Hair follicular keratinocyte (primary cell): ENCODE measurements around the gene COPS9. TPM values are rescaled to one million over a fixed set of nuclear protein-coding genes. Genes with fewer than 3 reads are reported as not detected.

Experiments used
- total RNA-seq: library from RNA; depleted of rRNA; stranded (reverse); fragments of >200 nt; gene quantifications from 2 replicates; pipeline ENCODE4 v1.2.3, GENCODE V29; 2015

The COPS9 gene
- total RNA-seq, result 193 and 292 TPM in 2 replicates

DNA sequence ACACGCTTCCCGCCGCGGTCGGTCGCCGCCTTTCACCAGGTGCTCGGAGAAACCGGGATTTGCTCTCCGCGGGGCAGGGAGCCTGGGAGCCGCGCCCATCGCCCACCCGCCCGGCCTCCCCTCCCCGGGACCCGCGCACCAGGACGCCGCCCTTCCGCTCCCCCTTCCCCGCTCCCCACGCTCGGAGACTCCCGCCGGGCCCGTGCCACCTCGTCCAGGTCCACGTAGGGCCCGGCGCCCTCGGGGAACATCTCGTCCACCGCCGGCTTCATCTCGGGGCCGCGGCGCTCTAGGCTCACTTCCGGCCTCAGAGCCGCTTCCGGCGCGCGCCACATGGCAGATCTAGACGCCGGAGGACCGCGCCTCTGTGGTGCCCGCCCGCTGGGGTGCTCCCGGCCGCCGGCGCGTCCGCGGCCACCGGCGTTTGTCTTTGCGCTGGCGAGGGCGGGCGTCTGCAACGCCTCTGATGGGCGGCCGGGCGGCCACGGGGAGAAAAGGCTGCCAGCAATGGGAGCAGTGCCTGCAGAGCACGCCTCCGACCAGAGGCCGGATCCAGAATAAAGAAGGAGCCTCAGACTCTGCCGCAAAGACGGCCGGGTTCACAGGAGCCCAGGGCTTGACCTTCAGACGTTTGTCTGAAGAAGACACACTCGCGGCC, at the start of gene COPS9:
COPS9 (minus strand) TSS at position 293 of the 658 bp plus-strand sequence; CDS start at position 272, 21 bp downstream.

GRCh38 chr2:240140511-240140910, 4.4 kb upstream of the COPS9 start, which contains the start of gene OTOS:
Gene OTOS, minus strand, starts transcription at chr2:240140658. Its CDS starts 332 bp downstream, at chr2:240140326.

Other genes starting within 250 kb of the COPS9 start
- 147 and 160 TPM in 2 replicates for gene NDUFA10, start 111.0 kb downstream of the COPS9 start, total RNA-seq
- gene OR6B2, start 105.9 kb downstream of the COPS9 start, total RNA-seq, result not detected in 2 replicates
- gene OR6B3, start 82.8 kb downstream of the COPS9 start, total RNA-seq, result not detected in 2 replicates
- gene OTOS, start 4.4 kb upstream of the COPS9 start, total RNA-seq, result not detected in 2 replicates